ENCODE data around the gene CAT.
A peak's percentile ranks its signal among the peaks of the same experiment; 100 is the strongest.
"Not testable (repeated sequence)": the region's sequence is repeated elsewhere in the genome, so short reads cannot be mapped to it uniquely, and the experiment has no call there.

Gene CAT

GRCh38 chr11:34438529-34439507 lies at the start of gene CAT:
Gene CAT (plus strand): TSS chr11:34438934. CDS start chr11:34439014, 80 bp downstream.
- DNase-seq, result peak; percentile 97

GRCh38 chr11:34394771-34395300 lies 43.9 kb upstream of the CAT start:
- DNase-seq, result no peak

GRCh38 chr11:34395916-34396550 lies 42.7 kb upstream of the CAT start:
- DNase-seq, result no peak

GRCh38 chr11:34397120-34397519 lies 41.6 kb upstream of the CAT start:
- no peak for DNase-seq

GRCh38 chr11:34397811-34398210 lies 40.9 kb upstream of the CAT start:
- DNase-seq, result no peak

- no peak for DNase-seq
These were observed 35.3 kb upstream of the CAT start for GRCh38 chr11:34403431-34403830.

GRCh38 chr11:34404280-34404679 lies 34.5 kb upstream of the CAT start:
- DNase-seq, result no peak

- peak; percentile 17 for DNase-seq
These were observed 33.5 kb upstream of the CAT start for GRCh38 chr11:34405079-34405858.

GRCh38 chr11:34406413-34406812 lies 32.3 kb upstream of the CAT start:
- no peak for DNase-seq

- DNase-seq, result no peak
These were observed 31.5 kb upstream of the CAT start for GRCh38 chr11:34407121-34407813.

- no peak for DNase-seq
These were observed 30.1 kb upstream of the CAT start for GRCh38 chr11:34408580-34409172.

- DNase-seq, result no peak
These were observed 27.6 kb upstream of the CAT start for GRCh38 chr11:34411111-34411510.

GRCh38 chr11:34411791-34412190 lies 26.9 kb upstream of the CAT start:
- no peak for DNase-seq

- no peak for DNase-seq
These were observed 25.5 kb upstream of the CAT start for GRCh38 chr11:34413263-34413662.

- DNase-seq, result no peak
These were observed 23.2 kb upstream of the CAT start for GRCh38 chr11:34415538-34415937.

GRCh38 chr11:34416088-34416487 lies 22.6 kb upstream of the CAT start:
- DNase-seq, result no peak

GRCh38 chr11:34416766-34417165 lies 22.0 kb upstream of the CAT start:
- DNase-seq, result no peak

- DNase-seq, result no peak
These were observed 21.5 kb upstream of the CAT start for GRCh38 chr11:34417202-34417601.

GRCh38 chr11:34419158-34419557 lies 19.6 kb upstream of the CAT start:
- DNase-seq, result no peak

GRCh38 chr11:34423300-34423699 lies 15.4 kb upstream of the CAT start:
- DNase-seq, result no peak

- DNase-seq, result not testable (repeated sequence)
These were observed 13.9 kb upstream of the CAT start for GRCh38 chr11:34424826-34425225.

- DNase-seq, result no peak
These were observed 13.4 kb upstream of the CAT start for GRCh38 chr11:34425360-34425759.
